ENCODE results near the gene LRP1.

DNA sequence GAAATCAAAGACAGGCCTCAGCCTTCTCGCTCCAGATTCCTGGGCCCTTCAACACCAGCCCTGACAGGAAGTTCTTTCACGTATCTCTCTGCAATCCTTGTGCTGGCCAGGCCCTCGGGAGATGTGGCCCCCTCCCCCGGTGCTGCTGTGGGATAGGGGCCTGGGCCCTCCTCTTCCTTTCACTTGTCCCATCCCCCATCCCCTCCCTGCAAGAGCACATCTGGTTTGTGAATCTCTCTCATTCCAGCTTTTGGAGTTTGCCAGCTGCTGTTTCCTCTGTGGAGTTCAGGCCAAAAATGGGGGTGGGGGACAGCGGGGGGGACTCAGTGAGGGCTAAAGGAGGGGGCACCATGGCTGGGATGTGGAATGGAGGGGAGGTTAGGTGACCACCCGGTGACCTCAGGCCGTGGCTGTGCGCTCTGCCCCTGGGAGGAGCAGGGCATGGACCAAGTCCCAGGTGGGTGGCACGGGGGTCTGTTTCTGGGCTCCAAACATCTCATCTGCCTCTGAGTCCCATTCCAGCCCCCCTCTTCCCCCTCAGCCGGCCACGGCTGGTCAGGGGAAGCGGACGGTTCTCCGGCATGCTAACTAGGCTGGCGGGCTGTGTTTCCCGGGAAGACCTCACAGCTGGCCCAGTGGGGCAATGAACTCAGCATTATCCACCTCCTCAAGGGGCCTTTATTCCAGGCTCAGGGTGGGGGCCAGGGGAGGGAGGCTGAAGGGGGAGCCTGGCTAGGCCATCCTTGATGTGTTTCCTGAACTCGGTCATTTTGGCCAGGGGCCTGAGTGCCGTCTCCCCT is 7.4 kb downstream of the LRP1 start:
- no peak for TF ChIP-seq POLR2AphosphoS5 (IDR thresholded peaks at IDR 0.05; ENCODE audit: low read depth, low read length)
- no peak for TF ChIP-seq TAF1 (IDR thresholded peaks at IDR 0.05; ENCODE audit: borderline replicate concordance, insufficient read depth, low read length)
- no peak for TF ChIP-seq SIN3A (IDR thresholded peaks at IDR 0.05; ENCODE audit: borderline replicate concordance, insufficient read depth, low read length)
- no peak for TF ChIP-seq REST (IDR thresholded peaks at IDR 0.05; ENCODE audit: insufficient read depth in 1 of 2, low read depth in 2 of 2, low read length in 2 of 2)

Data from PFSK-1 (cell line).